ENCODE results near the gene HMGN3.

The HMGN3 gene

DNA sequence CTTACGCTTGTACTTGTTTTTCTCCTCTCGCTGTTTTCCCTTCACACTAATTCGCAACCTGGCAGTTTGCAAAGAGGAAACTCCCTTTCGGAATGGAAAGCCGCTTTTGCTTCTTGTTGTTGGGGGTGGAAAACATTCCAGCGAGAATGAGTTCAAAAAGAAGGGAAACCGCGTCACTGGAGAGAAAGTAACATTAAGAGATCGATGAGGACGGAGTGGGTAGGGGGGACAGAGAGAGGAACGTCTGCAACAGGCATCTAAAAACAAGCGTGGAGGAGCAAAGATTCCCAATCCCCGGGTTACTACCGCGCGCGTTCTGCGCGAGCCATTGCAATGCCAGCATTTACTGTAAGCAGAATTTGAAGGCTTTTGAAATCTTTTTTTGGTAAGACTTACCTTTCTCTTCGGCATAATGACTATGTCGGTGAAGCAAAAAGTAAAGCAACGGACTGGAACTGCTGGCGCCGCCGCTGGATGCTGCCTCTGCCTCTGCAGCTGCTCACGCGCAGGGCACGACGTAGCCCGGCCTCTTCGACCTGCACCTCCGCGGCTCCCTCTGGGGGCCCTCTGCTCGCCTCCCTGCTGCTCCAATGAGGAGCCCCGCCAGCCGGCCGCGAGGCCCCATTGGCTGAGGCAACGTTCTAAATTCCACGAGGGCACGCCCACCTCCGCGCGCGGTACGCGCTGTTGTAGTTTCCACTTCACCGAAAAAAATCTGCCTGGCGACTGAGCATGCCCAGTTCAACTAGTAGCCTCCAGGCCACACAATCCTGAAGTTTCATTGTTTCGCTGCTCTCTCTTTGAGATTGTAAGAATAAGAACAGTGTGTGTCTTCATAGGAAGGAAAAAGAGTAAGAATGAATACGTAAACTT lies at the start of gene HMGN3:
Gene HMGN3, minus strand, starts transcription at position 533 of the 873 bp plus-strand sequence.
- H3K36me3 ChIP-seq (ENCODE audit: control insufficient read depth, insufficient read depth, low read length): no peaks in the 10 kb centered on the region
- WGBS (ENCODE audit: insufficient coverage, insufficient read length): no CpG with 5 or more reads among the region's 51 CpGs

DNA sequence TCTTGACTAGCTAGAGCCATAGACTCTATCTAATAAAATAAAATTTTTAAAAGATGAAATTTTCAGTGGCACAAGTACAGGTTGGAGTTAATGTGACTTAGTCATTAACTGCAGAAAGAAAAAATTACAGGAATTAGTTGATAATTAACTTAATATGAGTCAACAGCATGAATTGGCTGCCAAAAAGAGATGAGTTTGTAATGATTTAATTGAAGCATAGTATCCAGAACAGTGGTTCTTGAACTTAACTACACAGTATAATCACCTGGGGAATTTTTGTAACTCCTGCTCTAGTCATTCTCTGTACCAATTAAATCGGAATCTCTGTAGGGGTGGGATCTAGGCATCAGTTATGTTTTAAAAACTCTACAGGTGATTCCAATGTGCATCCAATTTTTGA lies 46.3 kb upstream of the HMGN3 start:
- no peaks in the 10 kb centered on the region for H3K27me3 ChIP-seq (ENCODE audit: control insufficient read depth, insufficient read depth, low read length)
- no peaks in the 10 kb centered on the region for H3K36me3 ChIP-seq (ENCODE audit: control insufficient read depth, insufficient read depth, low read length)
- peaks cover 1% of the 10 kb centered on the region; the same call in 1 of the 2 replicates for H3K4me1 ChIP-seq (ENCODE audit: control insufficient read depth, insufficient read depth, low read length)
- no CpG with 5 or more reads among the region's 1 CpG for WGBS (ENCODE audit: insufficient coverage, insufficient read length)
- H3K4me3 ChIP-seq (ENCODE audit: low read length): no peak overlapping the region
- no peak overlapping the region for H3K27ac ChIP-seq (ENCODE audit: low read length)
- DNase-seq (ENCODE audit: low read depth, low spot score): no peak
- H3K9me3 ChIP-seq (ENCODE audit: control insufficient read depth, insufficient read depth, low read length): no peaks in the 10 kb centered on the region

More for the DNA sequence above, at the start of gene HMGN3:
- Histone ChIP-seq H3K4me1 (ENCODE audit: control insufficient read depth, insufficient read depth, low read length) (no peaks in the 10 kb centered on the region), H3K9me3 (ENCODE audit: control insufficient read depth, insufficient read depth, low read length) (no peaks in the 10 kb centered on the region), H3K27ac (ENCODE audit: low read length) (no peak within 1 kb of the TSS), H3K4me3 (ENCODE audit: low read length) (peak within 1 kb of the TSS; percentile 75; the same call in 1 of the 2 replicates), H3K27me3 (ENCODE audit: control insufficient read depth, insufficient read depth, low read length) (no peaks in the 10 kb centered on the region)
- DNase-seq (ENCODE audit: low read depth, low spot score): peak; percentile 63

GRCh38 chr6:79277109-79277508 lies 42.6 kb upstream of the HMGN3 start:
- Histone ChIP-seq H3K27ac (ENCODE audit: low read length) (no peak overlapping the region), H3K4me1 (ENCODE audit: control insufficient read depth, insufficient read depth, low read length) (0 out of 2 replicates have a peak, but pooled peaks cover 1% of the 10 kb centered on the region), H3K36me3 (ENCODE audit: control insufficient read depth, insufficient read depth, low read length) (no peaks in the 10 kb centered on the region), H3K4me3 (ENCODE audit: low read length) (no peak overlapping the region), H3K9me3 (ENCODE audit: control insufficient read depth, insufficient read depth, low read length) (no peaks in the 10 kb centered on the region), H3K27me3 (ENCODE audit: control insufficient read depth, insufficient read depth, low read length) (no peaks in the 10 kb centered on the region)
- no peak for DNase-seq (ENCODE audit: low read depth, low spot score)

DNA sequence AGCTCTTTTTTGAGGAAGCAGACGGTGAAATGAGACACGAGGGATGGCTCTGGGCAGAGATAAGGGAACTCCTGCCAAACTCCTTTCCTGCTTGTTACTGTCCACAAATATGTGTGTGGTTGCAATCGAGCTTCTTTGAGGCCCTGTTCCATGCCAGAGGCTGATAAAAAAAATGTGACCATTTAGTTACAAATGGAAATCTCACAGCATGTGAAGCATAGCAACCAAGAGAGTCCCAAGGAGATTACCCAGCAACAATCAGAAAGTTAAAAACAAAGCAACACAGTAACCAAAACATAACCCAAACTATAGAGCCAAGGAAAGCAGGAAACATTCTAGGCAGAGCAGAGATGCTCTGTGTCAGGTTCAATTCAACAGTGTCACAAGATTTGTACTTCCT lies 35.4 kb upstream of the HMGN3 start:
- no CpG with 5 or more reads among the region's 3 CpGs for WGBS (ENCODE audit: insufficient coverage, insufficient read length)
- no peaks in the 10 kb centered on the region for H3K4me1 ChIP-seq (ENCODE audit: control insufficient read depth, insufficient read depth, low read length)
- H3K9me3 ChIP-seq (ENCODE audit: control insufficient read depth, insufficient read depth, low read length): no peaks in the 10 kb centered on the region
- H3K27me3 ChIP-seq (ENCODE audit: control insufficient read depth, insufficient read depth, low read length): no peaks in the 10 kb centered on the region
- no peak for DNase-seq (ENCODE audit: low read depth, low spot score)
- no peaks in the 10 kb centered on the region for H3K36me3 ChIP-seq (ENCODE audit: control insufficient read depth, insufficient read depth, low read length)
- no peak overlapping the region for H3K27ac ChIP-seq (ENCODE audit: low read length)
- H3K4me3 ChIP-seq (ENCODE audit: low read length): no peak overlapping the region

DNA sequence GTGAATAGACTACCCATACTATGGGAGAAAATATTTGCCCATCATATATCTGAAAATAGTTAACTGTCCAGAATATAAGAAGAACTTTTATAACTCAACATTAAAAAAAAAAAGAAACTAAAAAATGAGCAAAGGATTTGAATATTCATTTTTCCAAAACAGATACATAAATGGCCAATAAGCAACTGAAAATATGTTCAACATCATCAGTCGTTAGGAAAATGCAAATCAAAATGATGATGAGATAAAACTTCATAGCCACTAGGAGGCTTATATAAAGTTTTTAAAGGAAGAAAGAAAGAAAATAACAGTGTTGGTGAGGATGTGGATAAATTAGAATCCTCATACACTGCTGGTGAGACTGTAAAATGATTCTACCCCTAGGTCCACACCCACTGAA lies 32.6 kb upstream of the HMGN3 start:
- H3K4me1 ChIP-seq (ENCODE audit: control insufficient read depth, insufficient read depth, low read length): no peaks in the 10 kb centered on the region
- no peaks in the 10 kb centered on the region for H3K9me3 ChIP-seq (ENCODE audit: control insufficient read depth, insufficient read depth, low read length)
- H3K27me3 ChIP-seq (ENCODE audit: control insufficient read depth, insufficient read depth, low read length): no peaks in the 10 kb centered on the region
- no peak for DNase-seq (ENCODE audit: low read depth, low spot score)
- WGBS (ENCODE audit: insufficient coverage, insufficient read length): no CpG with 5 or more reads among the region's 1 CpG
- no peaks in the 10 kb centered on the region for H3K36me3 ChIP-seq (ENCODE audit: control insufficient read depth, insufficient read depth, low read length)
- H3K4me3 ChIP-seq (ENCODE audit: low read length): no peak overlapping the region
- H3K27ac ChIP-seq (ENCODE audit: low read length): no peak overlapping the region

DNA sequence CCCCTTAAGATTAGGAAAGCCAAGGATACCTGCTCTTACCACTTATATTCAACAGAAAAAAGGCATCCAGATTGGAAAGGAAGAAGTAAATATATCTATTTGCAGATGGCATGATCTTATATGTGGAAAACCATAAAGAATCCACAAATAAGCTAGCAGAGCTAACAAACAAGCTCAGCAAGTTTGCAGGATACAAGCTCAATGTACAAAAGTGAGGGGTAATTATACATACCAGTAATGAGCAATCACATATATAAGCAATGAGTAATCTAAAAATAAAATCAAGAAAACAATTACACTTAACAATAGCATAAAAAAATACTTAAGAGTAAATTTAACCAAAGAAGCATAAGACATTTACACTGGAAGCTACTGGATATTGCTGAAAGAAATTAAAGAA lies 31.6 kb upstream of the HMGN3 start:
- Histone ChIP-seq H3K4me1 (ENCODE audit: control insufficient read depth, insufficient read depth, low read length) (no peaks in the 10 kb centered on the region), H3K4me3 (ENCODE audit: low read length) (no peak overlapping the region), H3K9me3 (ENCODE audit: control insufficient read depth, insufficient read depth, low read length) (peaks cover 1% of the 10 kb centered on the region; the same call in 1 of the 2 replicates), H3K27me3 (ENCODE audit: control insufficient read depth, insufficient read depth, low read length) (no peaks in the 10 kb centered on the region), H3K27ac (ENCODE audit: low read length) (no peak overlapping the region), H3K36me3 (ENCODE audit: control insufficient read depth, insufficient read depth, low read length) (no peaks in the 10 kb centered on the region)
- no peak for DNase-seq (ENCODE audit: low read depth, low spot score)

DNA sequence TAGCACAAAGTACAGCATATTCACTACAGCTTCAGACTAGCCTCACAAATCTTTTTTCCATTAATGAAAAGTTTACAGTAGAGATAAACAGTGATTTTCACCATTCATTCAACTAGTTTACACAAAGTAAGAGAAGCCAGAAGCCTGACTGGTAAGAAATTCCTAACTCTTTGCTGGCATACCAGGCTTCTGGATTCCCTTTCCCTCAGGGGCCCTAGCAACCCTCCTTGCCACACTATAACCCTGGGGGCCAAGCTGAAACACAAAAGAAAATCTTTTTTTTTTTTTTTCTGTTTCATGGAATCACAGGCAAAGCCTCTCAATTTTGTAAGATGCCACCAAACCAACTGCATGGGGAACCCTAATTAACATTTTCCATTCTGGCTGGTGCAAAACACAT lies 28.9 kb upstream of the HMGN3 start:
- Histone ChIP-seq H3K4me3 (ENCODE audit: low read length) (no peak overlapping the region), H3K36me3 (ENCODE audit: control insufficient read depth, insufficient read depth, low read length) (no peaks in the 10 kb centered on the region), H3K4me1 (ENCODE audit: control insufficient read depth, insufficient read depth, low read length) (no peaks in the 10 kb centered on the region), H3K27me3 (ENCODE audit: control insufficient read depth, insufficient read depth, low read length) (no peaks in the 10 kb centered on the region; the same call in 1 of the 2 replicates), H3K27ac (ENCODE audit: low read length) (no peak overlapping the region), H3K9me3 (ENCODE audit: control insufficient read depth, insufficient read depth, low read length) (peaks cover 1% of the 10 kb centered on the region; the same call in 1 of the 2 replicates)
- DNase-seq (ENCODE audit: low read depth, low spot score): no peak

- no peak for DNase-seq (ENCODE audit: low read depth, low spot score)
- H3K9me3 ChIP-seq (ENCODE audit: control insufficient read depth, insufficient read depth, low read length): peaks cover 1% of the 10 kb centered on the region; the same call in 1 of the 2 replicates
- WGBS (ENCODE audit: insufficient coverage, insufficient read length): no CpG with 5 or more reads among the region's 5 CpGs
- no peak overlapping the region for H3K4me3 ChIP-seq (ENCODE audit: low read length)
- no peaks in the 10 kb centered on the region for H3K4me1 ChIP-seq (ENCODE audit: control insufficient read depth, insufficient read depth, low read length)
- H3K27ac ChIP-seq (ENCODE audit: low read length): no peak overlapping the region
- H3K27me3 ChIP-seq (ENCODE audit: control insufficient read depth, insufficient read depth, low read length): no peaks in the 10 kb centered on the region; the same call in 1 of the 2 replicates
- no peaks in the 10 kb centered on the region for H3K36me3 ChIP-seq (ENCODE audit: control insufficient read depth, insufficient read depth, low read length)
These were observed 27.2 kb upstream of the HMGN3 start for GRCh38 chr6:79261666-79262065.

DNA sequence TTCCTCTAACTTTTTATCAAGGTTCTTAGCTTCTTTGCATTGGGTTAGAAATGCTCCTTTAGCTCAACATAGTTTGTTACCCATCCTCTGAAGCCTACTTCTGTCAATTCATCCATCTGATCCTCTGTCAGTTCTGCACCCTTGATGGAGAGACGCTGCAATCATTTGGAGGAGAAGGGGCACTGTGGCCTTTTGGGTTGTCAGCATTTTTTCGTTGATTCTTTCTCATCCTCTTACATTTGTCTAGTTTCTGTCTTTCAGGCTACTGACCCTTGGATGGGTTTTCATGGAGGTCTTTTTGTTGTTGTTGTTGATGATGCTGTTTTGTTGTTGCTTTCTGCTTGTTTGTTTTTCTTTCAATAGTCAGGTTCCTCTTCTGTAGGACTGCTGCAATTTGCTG lies 26.3 kb upstream of the HMGN3 start:
- Histone ChIP-seq H3K4me3 (ENCODE audit: low read length) (no peak overlapping the region), H3K27ac (ENCODE audit: low read length) (no peak overlapping the region), H3K4me1 (ENCODE audit: control insufficient read depth, insufficient read depth, low read length) (no peaks in the 10 kb centered on the region), H3K27me3 (ENCODE audit: control insufficient read depth, insufficient read depth, low read length) (no peaks in the 10 kb centered on the region; the same call in 1 of the 2 replicates), H3K36me3 (ENCODE audit: control insufficient read depth, insufficient read depth, low read length) (no peaks in the 10 kb centered on the region), H3K9me3 (ENCODE audit: control insufficient read depth, insufficient read depth, low read length) (peaks cover 1% of the 10 kb centered on the region; the same call in 1 of the 2 replicates)
- no peak for DNase-seq (ENCODE audit: low read depth, low spot score)
- no CpG with 5 or more reads among the region's 2 CpGs for WGBS (ENCODE audit: insufficient coverage, insufficient read length)

DNA sequence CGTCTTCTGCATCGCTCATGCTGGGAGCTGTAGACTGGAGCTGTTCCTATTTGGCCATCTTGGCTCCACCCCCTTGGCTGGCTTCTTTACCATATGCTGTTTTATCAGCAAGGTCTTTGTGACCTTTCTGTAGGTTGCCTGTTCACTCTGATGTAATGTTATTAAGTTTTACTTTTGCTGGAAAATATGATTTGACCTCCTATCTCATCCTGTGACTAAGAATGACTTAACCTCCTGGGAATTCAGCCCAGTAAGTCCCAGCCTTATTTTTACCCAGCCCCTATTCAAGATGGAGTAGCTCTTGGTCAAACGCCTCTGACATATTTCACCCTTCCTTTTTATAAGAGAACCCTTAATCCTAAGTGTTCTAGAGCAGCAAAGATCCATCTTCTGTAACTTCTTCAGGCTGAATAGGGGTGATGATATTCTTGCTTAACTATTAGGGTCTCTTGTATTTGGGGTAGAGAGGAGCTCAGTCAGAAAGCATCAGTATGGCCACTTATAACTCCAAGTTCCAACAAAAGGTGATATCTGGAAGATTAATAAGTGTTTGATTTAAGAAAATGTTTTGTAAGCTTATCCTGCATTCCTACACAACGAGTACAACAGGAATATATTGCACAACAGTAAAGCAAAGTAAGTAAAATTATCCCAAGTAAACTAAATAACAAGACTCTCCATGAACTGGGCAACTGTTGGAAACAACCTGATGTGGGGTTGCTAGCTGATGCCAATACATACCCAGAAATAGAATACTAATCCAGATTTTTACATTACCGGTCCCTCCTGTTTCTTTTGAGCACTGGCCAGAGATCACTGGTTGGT lies 23.1 kb upstream of the HMGN3 start:
- no peak overlapping the region for H3K27ac ChIP-seq (ENCODE audit: low read length)
- no peak overlapping the region for H3K4me3 ChIP-seq (ENCODE audit: low read length)
- DNase-seq (ENCODE audit: low read depth, low spot score): no peak
- no peaks in the 10 kb centered on the region for H3K36me3 ChIP-seq (ENCODE audit: control insufficient read depth, insufficient read depth, low read length)
- no CpG with 5 or more reads among the region's 5 CpGs for WGBS (ENCODE audit: insufficient coverage, insufficient read length)
- peaks cover 1% of the 10 kb centered on the region; the same call in 1 of the 2 replicates for H3K9me3 ChIP-seq (ENCODE audit: control insufficient read depth, insufficient read depth, low read length)
- H3K27me3 ChIP-seq (ENCODE audit: control insufficient read depth, insufficient read depth, low read length): no peaks in the 10 kb centered on the region; the same call in 1 of the 2 replicates
- H3K4me1 ChIP-seq (ENCODE audit: control insufficient read depth, insufficient read depth, low read length): no peaks in the 10 kb centered on the region

Measured in iPS DF 6.9 (cell line).